MM.1S (cell line): ENCODE data around the gene TMEM62.

Experiments
- EZH2 ChIP-seq: fragments of 300-600 bp; sonication (generic); optimal IDR thresholded peaks from 2 replicates; pipeline ENCODE3; 2017; ENCODE audit warnings: low read depth, mild to moderate bottlenecking, antibody characterized with exemption, low read length, mixed read lengths
- EZH2phosphoT487 ChIP-seq: fragments of 300-600 bp; sonication (generic); IDR thresholded peaks from 2 replicates; pipeline ENCODE4 v1.6.1; 2018; ENCODE audit warnings: antibody characterized with exemption, low read length
- TF ChIP-seq, protein P1 (sequence below): fragments of 300-600 bp; sonication (generic); IDR thresholded peaks from 2 replicates; pipeline ENCODE4 v1.5.1; 2016; ENCODE audit warnings: antibody characterized with exemption, low read length, mixed read lengths

DNA sequence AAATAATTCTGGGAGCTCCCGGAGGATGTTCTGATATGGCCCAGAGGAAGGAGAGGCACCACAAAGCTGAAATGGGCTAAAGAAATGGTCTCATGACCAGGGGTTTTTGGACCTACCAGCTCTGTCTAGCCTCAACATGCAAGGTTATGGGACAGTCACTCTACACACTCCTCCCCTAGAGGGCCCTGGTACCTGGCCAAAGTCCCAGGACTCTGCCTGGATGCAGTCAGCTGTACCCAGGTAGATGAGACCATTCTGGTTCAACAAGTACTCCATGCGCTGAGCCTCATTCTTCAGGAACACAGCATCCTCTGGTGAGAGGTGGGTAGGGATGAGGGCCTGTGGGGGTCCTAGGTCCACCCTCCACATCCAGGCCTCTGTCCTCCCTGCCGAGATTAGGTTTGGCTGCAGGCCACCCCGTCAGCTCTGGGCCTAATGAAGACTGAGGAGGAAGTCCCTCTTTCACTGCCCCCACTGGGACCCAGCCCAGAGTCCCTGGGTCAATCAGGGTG lies 77.9 kb downstream of the TMEM62 start:
- TF ChIP-seq, protein P1, sequence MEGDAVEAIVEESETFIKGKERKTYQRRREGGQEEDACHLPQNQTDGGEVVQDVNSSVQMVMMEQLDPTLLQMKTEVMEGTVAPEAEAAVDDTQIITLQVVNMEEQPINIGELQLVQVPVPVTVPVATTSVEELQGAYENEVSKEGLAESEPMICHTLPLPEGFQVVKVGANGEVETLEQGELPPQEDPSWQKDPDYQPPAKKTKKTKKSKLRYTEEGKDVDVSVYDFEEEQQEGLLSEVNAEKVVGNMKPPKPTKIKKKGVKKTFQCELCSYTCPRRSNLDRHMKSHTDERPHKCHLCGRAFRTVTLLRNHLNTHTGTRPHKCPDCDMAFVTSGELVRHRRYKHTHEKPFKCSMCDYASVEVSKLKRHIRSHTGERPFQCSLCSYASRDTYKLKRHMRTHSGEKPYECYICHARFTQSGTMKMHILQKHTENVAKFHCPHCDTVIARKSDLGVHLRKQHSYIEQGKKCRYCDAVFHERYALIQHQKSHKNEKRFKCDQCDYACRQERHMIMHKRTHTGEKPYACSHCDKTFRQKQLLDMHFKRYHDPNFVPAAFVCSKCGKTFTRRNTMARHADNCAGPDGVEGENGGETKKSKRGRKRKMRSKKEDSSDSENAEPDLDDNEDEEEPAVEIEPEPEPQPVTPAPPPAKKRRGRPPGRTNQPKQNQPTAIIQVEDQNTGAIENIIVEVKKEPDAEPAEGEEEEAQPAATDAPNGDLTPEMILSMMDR = no peak
- TF ChIP-seq EZH2 (no peak), EZH2phosphoT487 (no peak)
